Dedifferentiated amniotic fluid mesenchymal stem cell (primary cell): Measurements from ENCODE around the gene BCAS3.
"Not testable (repeated sequence)": the region's sequence is repeated elsewhere in the genome, so short reads cannot be mapped to it uniquely, and the experiment has no call there.

Source experiments
- DNase-seq: peaks from one replicate; pipeline ENCODE4 v3.0.0-alpha.2; 2016; ENCODE audit errors: extremely low spot score

The BCAS3 gene

DNA sequence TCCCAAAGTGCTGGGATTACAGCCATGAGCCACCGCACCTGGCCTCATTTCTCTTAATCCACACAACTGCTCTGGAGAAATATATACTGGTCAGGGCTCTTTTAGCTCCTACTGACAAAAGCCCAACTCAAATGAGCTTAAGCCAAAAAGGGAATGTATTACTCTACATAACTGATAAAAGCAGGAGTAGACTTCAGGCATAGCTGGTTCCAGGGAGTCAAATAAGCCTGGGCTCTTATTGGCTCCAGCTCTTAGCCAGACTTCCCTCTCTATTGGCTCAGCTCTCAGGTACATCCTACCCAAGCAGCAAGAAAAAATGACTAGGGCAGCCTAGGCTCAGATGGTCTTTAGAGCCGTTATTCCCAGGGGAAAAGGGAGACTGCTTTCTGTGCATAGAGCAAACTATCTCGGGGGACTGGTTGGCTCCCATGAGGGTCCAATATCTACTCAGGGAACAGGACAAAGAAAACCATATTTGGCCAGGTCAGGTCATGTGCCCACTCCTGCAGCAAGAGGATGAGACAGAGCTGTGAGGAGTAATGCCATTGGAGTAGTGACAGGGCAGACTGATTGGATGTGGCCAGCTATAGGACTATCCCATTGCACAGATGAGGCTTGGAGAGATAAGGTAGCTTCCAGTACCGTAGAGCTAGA, 743.2 kb downstream of the BCAS3 start:
- DNase-seq = no peak

DNA sequence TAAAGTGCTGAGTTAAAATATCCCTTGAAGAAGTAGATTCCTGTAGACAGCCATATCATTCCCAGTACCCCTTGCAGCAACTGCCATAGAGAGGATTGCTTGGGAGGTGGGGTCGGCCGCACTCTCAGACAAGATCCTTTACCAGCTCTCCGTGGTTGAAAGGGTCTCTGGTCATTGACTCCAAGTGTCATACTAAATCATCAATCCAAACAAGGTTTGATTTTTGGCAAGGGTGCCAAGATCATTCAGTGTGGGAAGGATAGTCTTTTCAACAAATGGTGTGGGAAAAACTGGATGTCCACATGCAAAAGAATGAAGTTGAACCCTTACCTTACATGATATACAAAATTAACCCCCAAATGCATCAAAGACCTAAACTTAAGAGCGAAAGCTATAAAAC, 743.8 kb downstream of the BCAS3 start:
- DNase-seq = no peak

DNA sequence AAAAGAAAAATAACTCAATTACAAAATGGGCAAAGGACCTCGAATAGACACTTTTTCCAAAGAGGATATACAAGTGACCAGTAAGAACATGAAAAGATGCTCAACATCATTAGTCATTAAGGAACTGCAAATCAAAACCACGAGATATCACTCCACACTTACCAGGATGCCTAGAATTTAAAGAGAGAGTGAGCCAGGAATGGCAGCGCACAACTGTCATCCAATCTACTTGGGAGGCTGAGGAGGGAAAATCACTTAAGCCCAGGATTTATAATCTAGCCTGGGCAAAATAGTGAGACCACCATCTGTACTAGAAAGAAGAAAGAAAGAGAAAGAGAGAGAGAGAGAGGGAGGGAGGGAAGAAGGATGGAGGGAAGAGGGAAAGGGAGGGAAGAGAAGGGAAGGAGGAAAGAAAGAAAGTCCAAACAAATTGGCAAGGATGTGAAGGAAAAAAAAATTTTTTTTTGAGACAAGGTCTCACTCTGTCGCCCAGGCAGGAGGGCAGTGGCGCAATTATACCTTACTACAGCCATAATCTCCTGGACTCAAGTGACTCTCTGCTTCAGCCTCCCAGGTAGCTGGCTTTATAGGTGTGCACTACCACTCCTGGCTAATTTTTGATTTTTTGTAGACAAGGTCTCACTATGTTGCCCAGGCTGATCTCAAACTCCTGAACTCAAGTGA, 744.6 kb downstream of the BCAS3 start:
- no peak for DNase-seq

DNA sequence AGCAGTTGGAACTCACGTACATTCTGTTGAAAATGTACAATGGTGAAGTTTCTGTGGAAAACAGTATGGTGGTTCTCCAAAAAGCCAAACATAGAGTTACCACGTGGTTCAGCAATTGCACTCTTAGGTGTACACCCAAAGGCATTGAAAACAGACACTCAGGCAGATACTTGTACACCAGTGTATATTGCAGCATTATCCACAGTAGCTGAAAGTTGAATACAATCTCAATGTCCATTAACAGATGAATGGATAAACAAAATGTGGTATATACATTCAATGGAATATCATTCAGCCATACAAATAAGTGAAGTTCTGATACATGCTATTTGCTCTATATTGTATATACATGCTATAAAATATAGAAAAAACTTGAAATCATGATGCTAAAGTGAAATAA, 745.2 kb downstream of the BCAS3 start:
- no peak for DNase-seq

DNA sequence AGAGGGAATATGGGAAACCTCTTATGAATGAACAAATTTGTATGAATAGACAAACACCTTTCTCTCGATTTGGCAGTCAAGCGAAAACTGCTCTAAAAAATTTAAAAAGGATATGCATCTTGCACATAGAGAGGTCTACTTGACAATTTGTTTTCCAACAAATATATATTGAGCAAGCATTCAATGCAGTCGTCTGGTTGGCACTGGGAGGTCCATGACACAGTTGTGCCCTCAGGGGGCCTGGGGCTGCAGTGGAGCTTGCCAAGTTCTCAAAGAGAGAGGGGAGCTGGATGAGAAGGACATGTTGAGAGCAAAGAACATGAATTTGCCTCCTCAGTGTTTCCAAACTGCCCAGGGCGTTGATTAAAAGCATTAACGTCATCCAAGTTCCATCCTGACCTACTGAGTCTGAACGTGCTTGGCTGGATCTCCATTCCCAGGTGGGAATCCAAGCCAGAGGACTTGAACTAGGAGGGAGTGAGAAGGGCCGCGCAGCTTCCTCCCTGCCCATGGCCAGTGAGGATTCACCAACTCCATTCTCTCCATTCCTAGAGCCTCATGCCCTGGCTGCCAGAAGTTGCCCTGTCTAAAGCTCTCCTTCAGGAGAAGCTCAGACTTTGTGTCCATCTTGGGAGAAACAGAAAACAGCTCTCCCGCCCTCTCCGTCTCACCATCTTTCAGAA, 746.5 kb downstream of the BCAS3 start:
- no peak for DNase-seq

DNA sequence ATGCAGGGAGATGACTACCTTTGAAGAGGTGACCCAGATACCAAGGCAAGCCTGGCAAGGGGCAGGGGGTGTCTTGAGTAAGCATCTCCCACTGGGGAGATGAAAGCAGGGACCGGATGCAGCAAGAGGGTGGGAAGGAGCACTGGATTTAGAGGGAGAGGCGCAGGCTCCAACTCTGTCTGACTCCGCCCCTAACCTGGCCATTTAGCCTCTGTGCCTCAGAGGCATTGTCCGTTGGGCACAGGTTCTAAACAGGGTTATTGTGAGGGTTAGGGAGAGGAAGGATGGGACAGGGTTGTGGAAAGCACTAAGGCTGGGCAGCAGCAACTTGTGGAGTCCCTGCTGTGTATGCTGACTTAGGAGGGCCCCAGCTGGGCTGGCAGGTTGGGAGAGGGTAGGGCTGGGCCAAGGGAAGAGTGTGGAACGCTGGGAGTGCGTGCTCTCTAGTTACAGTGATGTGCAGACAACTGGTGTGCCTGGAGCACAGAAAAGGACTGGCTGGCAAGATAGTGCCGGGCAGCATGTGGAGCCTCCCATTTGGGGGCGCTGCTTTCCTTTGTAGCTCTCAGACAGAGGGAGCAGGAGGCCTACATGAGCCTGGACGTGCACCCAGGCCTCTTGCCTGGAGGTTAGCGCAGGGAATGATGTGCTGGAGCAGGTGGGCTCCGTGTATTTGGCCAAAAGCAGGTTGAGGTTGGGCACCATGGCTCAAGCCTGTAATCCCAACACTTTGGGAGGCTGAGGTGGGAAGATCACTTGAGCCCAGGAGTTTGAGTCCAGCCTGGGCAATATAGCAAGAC, 748.2 kb downstream of the BCAS3 start:
- DNase-seq = no peak

DNA sequence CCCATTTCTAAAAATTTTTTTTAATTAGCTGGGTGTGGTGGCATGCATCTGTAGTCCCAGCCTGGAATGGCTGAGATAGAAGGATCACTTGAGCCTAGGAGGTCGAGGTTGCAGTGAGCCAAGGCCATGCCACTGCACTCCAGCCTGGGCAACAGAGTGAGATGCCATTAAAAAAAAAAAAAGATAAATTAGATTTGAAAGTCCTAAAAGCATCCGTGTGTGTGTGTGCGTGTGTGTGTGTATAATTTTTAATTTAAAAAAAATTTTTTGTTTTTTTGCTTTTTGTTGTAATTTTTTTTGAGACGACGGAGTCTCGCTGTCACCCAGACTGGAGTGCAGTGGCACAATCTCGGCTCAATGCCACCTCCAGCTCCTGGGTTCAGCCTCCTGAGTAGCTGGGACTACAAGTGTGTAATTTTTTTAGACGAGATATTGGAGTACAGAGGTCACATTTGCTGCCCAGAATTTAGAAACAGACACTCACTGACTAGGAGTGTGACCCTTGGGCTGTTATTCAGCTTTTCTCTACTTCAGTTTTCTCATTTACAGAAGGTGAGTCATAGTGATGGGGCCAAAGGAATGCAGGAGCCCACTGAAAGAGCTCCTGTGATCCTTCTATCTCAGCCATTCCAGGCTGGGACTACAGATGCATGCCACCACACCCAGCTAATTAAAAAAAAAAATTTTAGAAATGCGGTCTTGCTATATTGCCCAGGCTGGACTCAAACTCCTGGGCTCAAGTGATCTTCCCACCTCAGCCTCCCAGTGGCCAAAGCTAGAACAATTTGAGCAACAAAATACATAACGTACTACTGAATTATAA, 749.0 kb downstream of the BCAS3 start:
- DNase-seq = no peak

DNA sequence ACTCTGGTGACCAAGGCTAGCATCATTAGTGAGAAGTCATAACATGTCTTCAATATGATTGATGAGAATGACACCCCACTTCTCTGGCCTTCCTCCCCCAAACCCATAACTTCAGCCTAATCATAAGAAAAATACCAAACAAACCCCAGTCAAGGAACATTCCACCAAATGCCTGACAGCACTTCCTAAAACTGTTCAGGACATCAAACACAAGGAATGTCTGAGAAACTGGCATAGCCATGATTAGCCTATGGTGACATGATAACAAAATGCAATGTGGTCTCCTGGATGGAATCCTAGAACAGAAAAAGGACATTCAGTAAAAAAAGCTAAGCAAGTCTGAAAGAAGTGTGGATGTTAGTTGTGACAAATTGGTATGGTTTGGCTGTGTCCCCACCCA, 749.9 kb downstream of the BCAS3 start:
- no peak for DNase-seq

DNA sequence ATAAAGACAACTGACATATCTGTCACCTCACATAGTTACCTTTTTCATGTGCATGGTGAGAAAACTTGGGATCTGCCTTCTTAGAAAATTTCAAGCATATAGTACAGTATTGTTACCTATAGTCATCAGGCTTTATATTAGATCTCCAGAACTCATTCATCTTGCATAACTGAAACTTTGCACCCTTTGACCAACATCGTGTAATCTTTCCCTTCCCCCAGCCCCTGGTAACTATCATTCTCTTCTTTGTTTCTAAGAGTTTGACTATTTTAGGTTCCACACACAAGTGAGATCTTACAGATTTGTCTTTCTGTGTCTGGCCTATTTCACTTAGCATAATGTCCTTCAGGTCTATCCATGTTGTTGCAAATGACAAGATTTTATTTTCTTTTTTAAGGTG, 751.6 kb downstream of the BCAS3 start:
- DNase-seq = no peak

DNA sequence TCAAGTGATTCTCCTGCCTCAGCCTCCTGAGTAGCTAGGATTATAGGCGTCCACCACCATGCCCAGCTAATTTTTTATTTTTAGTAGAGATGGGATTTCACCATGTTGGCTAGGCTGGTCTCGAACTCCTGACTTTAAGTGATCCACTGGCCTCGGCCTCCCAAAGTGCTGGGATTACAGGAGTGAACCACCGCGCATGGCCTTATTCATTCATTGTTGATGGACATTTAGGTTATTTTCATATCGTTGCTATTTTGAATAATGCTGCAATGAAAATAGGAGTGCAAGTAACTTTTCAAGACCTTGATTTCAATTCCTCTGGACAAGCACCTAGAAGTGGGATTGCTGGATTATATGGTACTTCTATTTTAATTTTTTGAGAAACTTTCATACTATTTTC, 752.2 kb downstream of the BCAS3 start:
- not testable (repeated sequence) for DNase-seq

DNA sequence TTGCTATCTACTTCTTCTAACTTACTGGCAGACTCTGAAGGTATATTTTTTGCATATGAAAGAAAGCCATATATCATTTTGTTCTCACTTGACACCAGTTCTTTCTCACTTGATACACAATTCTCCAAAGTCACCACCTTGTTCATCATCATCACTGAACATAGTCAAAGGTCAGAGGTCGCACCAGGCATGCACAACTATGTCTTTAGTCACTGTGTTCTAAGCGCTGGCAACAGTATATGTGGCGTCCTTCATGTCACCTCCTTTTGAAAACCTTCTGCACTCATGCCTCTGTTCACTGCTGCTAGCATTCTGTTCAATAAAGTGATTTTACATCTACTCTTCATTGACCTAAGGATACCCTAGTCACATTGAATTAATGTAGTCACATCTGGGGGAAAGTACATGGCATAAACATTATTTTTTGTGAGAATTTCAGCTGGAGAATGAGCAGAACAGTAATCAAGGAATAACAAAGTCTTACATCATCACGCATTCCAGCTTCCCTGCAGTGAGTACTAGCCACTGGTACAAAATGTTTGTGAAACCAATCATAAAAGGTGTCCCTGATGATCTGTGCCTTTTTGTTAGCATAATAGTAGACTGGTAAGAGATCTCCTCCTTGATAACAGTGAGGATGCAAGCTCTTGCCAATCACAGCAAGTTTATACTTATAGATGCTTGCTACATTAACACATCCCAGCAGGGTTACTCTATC, 754.1 kb downstream of the BCAS3 start:
- DNase-seq = no peak

DNA sequence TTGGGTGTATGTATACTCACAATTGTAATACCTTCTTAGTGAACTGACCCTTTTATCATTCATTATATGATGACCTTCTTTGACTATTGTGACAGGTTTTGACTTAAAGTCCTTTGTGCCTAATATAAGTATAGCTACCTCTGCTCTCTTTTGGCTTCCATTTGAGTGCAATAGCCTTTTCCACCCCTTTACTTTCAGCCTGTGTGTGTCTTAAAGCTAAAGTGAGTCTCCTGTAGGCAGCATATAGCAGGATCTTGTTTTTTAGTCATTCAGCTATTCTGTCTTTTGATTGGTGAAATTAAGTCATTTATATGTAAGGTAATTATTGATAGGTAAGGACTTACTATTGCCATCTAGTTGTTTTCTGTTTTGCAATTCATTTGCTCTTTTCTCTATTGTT, 758.6 kb downstream of the BCAS3 start:
- no peak for DNase-seq

DNA sequence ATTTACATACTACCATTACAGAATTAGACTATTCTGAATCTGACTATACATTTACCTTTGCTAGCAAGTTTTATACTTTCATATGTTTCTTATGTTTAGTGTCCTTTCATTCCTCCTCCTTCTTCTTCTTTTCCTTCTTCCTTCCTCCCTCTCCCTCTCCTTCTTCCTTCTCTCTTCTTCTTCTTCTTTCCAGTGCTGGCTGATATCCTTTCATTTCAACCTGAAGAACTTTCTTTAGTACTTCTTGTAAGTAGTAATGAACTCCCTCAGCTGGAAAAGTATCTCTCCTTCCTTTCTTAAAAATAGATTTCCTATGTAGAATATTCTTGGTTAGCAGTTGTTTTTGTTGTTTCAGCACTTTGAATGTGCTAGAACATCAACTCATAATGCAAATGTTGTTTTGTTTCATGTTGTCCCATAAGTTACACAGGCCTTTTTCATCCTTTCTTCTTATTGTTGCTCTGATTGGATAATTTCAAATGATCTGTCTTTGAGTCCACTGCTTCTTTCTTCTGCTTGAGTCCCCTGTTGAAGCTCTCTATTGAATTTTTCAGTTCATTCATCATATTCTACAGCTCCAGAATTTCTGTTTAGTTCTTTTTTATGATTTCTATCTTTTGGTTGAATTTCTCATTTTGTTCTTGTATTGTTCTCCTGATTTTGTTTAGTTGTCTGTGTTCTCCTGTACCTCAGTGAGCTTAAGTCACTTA, 759.5 kb downstream of the BCAS3 start:
- DNase-seq = no peak

DNA sequence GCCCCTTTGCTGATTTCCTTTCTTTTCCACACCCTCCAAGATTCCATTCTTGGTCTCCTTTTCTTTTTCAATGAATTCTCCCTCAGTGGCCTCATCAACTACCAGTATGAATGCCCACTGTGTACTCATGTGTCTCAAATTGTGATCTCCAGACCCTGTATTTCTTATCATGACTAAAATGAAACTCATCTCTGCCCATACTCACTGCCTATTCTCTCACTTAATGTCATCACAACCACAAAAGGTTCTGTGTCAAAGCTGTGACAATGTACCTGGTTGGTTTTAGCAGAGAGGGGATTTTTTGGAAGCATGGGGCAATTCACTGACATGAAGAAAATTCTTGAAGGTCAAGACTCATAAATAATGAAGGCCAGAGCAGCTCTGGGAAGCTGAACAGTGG, 763.0 kb downstream of the BCAS3 start:
- no peak for DNase-seq

DNA sequence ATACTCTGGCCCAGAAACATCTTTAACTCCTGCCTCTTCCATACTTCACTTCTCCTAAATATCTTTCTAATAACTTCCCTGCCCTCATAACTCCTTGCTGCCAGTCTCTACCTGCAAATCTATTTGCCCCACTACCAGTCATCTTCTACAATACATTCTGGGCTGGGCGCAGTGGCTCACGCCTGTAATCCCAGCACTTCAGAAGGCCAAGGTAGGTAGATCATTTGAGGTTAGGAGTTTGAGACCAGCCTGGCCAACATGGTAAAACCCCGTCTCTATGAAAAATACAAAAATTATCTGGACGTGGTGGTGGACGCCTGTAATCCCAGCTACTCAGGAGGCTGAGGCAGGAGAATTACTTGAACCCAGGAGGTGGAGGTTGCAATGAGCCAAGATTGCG, 763.9 kb downstream of the BCAS3 start:
- DNase-seq = not testable (repeated sequence)

DNA sequence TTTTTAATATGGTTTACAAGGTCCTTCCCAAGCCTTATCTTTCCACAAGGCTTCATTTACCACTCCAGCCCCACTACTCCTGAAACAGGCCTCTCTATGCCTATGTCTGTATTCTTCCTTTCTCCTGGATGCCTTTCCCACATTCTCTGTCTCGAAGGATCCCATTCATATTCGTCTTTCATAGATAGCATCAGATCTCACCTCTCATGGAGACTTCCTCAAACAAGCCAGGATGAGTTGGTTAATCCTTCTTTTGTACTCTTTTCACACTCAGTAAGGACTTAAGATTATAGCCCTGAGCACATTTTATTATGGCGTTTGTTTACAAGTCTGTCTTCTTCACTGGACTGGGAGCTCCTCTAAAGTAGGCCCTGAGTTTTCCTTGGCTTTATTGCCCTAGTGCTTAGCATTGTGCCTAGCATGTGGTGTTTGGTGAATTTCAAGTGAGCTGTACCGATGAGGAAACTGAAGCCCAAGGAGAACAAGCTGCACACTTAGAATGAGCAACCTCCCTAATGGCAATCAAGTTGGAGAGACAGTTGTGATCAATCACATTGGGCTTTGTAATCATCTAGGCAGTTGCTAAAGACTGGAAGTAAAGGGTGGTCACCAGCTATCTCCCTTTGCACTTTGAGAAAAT, 764.6 kb downstream of the BCAS3 start:
- no peak for DNase-seq
